Sciatic nerve (tissue), 2 donors: ENCODE results near the gene PSD. TPM values are rescaled to one million over a fixed set of nuclear protein-coding genes. Genes with fewer than 3 reads are reported as not detected.

Experiments used
- ATAC-seq: fragments of 200-7000 bp; cut with Tn5 transposase; one replicate; pipeline ENCODE4 v1.9.1; 2020; ENCODE audit warnings: mild to moderate bottlenecking, moderate library complexity
- DNase-seq: peaks from one replicate; pipeline ENCODE4 v3.0.0-alpha.2; 2020; ENCODE audit warnings: low spot score
- intact Hi-C: fragments of 100-400 bp; cut with DNase I; formaldehyde crosslinking; loops from one replicate; pipeline ENCODE4 v1.14.2; 2022
- total RNA-seq: library from RNA; stranded (reverse); fragmentation: NEBNext Ultra II Directional; extraction: Animal tissue kit (Norgen Biotek cat#: 25700); gene quantifications from one replicate; pipeline ENCODE4 v1.2.1, GENCODE V29; 2021
- donor health status: DM: no; HTN: no; CAD: no.
- donor health status: DM: no; HTN: no; CAD: no.

Gene PSD
- total RNA-seq, 1 donor from 2014 or later, result 1.9 TPM

DNA sequence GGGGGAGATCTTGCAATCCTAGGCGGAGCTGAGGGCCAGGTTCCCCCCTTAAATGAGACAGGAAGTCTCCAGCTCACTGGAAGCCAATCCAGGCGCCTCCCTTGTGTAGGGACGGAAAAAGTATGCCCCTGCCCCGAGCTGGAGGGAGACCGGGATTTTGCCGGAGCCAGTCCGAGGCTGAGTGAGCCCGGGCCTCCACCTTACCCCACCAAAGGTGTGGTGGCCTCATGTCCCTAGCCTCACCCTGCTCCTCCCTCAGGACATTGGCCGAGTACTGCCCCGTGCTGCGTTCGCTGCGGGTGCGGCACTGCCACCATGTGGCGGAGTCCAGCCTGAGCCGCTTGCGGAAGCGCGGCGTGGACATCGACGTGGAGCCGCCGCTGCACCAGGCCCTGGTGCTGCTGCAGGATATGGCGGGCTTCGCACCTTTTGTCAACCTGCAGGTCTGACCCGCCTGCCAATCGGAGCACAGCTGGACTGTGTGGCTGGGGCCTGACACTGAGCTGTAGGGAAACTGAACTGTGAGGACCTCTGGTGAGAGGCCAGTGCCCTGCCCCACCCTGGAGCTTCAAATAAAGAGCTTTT is 4.1 kb upstream of the PSD start:
- intact Hi-C loops, result no loop called here
- DNase-seq, result peak; percentile 84
- ATAC-seq, result peak; percentile 66

- intact Hi-C loops, result no loop called here
- DNase-seq (no peak), ATAC-seq (no peak)
Measured at GRCh38 chr10:102421757-102422512, 3.4 kb upstream of the PSD start.

- intact Hi-C loops, result no loop called here
- ATAC-seq, result no peak
Measured at GRCh38 chr10:102421507-102421756, 2.8 kb upstream of the PSD start.

GRCh38 chr10:102420714-102421506 is 2.3 kb upstream of the PSD start, which contains the start of gene FBXL15:
Gene FBXL15, plus strand, starts transcription at chr10:102420836. Its CDS starts 294 bp downstream, at chr10:102421130.
- ATAC-seq (peak; percentile 93), DNase-seq (peak; percentile 99)
- intact Hi-C loops, result no loop called here

More at GRCh38 chr10:102421507-102421756, 2.8 kb upstream of the PSD start:
- no peak for DNase-seq

DNA sequence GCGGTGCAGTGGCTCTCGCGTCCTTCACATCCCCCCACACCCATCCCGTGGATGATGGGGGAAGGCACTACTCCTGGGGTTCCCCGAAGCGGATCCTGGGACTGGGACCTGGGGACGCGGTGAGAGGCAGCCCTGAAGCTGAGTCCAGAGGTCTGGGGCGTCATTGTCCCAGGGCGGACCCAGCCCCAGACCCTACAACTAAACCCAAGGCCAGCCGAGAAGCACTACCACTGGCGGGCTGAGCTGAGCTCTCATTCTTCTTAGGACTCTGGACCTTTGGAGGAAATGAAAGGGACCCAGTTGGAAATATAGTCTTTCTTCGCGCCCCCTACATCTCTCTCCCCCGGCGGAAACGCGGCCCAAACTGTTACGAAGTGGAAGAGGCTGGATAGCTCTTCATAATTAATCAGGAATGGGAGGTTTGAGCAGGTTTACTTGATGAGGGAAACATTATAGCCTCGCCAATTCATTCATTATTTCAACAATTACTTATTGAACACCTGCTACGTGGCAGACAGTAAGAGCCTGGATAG is 1.7 kb upstream of the PSD start:
- ATAC-seq, result no peak
- no peak for DNase-seq
- intact Hi-C loops, result no loop called here

GRCh38 chr10:102419269-102420180 is 940 bp upstream of the PSD start:
- DNase-seq, result peak; percentile 79
- intact Hi-C loops, result no loop called here
- ATAC-seq, result peak; percentile 40

DNA sequence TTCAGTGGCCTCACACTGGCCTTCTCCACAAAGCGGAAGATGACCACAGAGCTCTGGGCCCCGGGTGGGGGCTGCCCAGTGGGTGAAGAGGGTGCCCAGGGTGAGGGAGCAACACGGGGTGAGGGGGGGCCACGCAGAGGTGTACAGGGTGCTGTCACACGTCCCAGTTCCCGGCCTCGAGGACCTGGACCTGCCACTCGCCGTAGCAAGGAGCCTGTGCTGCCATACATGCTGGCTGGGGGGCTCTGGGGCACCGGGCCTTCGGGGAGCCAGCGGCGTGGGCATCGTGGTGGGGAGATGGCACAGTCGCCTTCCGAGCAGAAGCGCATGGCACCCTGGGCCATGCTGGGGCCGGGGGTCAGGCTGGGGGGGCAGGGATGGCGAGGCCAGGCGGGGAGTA is 1.9 kb downstream of the PSD start:
- intact Hi-C loops, result no loop called here
- no peak for DNase-seq
- no peak for ATAC-seq

- no peak for ATAC-seq
- DNase-seq, result no peak
- intact Hi-C loops, result no loop called here
Measured at GRCh38 chr10:102416283-102416682, 2.3 kb downstream of the PSD start.

DNA sequence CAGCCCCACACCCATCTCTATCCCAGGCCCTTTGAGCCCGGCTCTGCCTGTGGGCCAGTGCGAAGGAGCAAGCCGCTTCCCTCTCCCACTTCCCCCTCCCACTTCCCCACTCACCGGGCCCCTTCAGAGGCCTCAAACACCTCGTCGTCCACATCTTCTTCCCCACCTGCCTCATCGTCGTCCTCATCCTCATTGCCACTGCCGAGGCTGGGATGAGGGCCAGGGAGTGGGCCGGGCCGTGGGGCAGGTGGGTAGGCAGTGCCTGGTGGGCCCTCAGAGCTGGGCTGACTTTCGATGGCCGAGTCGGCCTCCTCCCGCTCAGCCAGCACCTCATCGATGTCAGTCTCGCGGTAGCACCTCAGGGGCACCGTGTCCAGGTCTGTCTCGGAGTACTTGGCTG is 3.8 kb downstream of the PSD start:
- ATAC-seq, result no peak
- intact Hi-C loops, result no loop called here
- DNase-seq, result no peak

GRCh38 chr10:102413806-102414561 is 4.6 kb downstream of the PSD start:
- no peak for DNase-seq
- ATAC-seq, result no peak
- intact Hi-C loops, result no loop called here

- intact Hi-C loops, result no loop called here
- no peak for ATAC-seq
- DNase-seq, result no peak
Measured at GRCh38 chr10:102413053-102413705, 5.4 kb downstream of the PSD start.

- DNase-seq, result no peak
- intact Hi-C loops, result no loop called here
Measured at GRCh38 chr10:102412293-102412692, 6.3 kb downstream of the PSD start.

DNA sequence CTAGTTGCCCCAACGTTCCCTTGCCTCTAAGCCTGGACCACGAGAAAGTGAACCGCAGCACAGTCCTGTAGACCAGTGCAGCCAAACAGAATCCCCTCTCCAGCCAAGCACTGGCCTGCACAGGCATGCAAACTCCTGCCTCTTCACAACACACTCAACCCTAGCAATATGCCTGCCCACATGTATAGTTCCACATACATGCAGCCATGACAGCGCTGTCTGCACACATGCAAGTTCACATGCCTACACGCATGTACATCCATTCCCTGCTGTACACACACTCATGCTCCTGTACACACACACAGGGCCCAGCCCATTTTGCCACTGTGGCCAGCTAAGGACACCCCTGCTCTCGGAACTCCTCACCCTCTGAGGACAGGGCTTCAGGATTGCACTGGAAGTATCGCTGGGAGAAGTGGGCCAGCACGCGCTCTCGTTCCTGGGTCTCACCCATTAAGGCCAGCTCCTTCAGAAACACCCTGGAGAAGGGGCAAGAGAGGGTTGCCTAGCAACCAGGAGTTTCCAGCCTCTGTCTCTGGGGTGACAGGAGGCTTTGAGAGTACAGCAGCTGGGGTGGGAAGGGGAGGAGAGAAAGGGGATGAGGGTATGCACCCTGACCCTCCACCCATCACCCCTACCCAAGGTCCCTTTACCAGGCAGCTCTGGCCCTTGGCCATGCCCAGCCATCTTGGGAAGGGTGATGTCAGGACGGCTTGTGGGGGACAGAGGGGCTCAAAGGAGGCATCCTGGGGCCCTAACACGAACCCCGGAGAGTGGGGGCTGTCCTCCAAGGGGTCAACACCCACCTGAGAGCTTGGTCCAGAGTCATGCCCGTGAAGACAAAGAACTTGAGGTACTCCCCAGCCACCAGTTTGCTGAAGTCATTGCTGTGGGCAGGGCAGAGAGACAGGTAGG is 7.0 kb downstream of the PSD start:
- ATAC-seq, result no peak
- intact Hi-C loops, result no loop called here
- no peak for DNase-seq

More at GRCh38 chr10:102412293-102412692, 6.3 kb downstream of the PSD start:
- no peak for ATAC-seq

- peak; percentile 9 for ATAC-seq
- intact Hi-C loops, result no loop called here
- no peak for DNase-seq
Measured at GRCh38 chr10:102410429-102411073, 8.0 kb downstream of the PSD start.

DNA sequence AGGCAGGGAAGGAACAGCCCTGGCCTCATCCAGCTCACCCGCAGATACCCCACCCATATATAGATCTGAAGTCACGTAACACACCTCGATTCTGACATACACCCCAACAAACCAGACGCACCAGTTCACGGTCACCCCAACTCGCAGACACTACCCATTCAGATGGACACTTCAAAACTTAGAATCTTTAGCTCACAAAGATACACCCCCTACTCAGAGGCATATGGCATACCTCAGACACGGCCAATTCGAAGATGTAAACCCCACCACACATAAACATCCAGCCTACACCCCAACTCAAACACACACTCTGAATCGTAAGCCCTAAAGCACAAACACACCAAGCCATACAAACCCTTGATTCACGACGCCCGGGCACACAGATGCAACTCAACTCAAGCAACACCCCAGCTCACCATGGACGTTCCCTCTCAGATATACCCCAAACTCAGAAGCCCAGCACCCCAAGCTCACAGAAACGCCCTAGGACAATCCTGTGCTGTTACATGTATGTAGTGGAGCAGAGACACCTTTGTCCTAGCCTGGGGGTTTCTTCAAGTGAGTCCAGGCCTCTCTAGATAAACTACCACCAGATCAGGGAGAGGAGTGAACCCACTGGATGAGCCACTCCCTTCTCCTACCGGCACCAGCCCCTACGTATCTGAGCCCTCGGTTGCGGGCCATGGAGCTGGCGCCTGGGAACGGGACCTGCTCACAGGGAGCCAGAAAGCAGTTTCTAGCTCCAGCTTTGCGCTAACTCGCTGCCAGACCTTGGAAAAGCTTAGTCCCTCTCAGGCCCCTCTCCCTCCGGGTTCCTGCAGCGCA is 8.8 kb downstream of the PSD start:
- no peak for ATAC-seq
- intact Hi-C loops, result no loop called here

More for the DNA sequence above, 8.8 kb downstream of the PSD start:
- DNase-seq, result no peak
